GOT3 (cell line): ENCODE results near the gene FBXW8.
"Not testable (repeated sequence)": the region's sequence is repeated elsewhere in the genome, so short reads cannot be mapped to it uniquely, and the experiment has no call there.

Experiments used
- DNase-seq: peaks from one replicate; lab custom pipeline; 2025; ENCODE audit warnings: mixed read lengths; lab: John Stamatoyannopoulos, UW

FBXW8 gene

DNA sequence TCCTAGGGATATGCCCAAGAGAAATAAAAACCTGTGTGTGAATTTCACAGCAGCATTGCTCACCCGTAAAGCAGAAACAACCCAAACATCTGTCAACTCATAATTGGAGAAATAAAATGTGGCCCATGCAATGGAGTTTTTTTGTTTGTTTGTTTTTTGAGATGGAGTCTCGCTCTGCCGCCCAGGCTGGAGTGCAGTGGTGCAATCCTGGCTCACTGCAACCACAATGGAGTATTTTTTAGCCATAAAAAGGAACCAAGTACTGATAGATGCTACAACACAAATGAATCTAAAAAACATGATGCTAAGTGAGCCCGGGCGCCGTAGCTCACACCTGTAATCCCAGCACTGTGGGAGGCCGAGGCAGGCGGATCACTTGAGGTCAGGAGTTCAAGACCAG is 146.9 kb downstream of the FBXW8 start:
- DNase-seq: not testable (repeated sequence)

- no peak for DNase-seq
Measured at GRCh38 chr12:117058442-117059072, 147.8 kb downstream of the FBXW8 start.

GRCh38 chr12:117059156-117059555 is 148.4 kb downstream of the FBXW8 start:
- DNase-seq: no peak

GRCh38 chr12:117060246-117060928 is 149.6 kb downstream of the FBXW8 start:
- DNase-seq: no peak

DNA sequence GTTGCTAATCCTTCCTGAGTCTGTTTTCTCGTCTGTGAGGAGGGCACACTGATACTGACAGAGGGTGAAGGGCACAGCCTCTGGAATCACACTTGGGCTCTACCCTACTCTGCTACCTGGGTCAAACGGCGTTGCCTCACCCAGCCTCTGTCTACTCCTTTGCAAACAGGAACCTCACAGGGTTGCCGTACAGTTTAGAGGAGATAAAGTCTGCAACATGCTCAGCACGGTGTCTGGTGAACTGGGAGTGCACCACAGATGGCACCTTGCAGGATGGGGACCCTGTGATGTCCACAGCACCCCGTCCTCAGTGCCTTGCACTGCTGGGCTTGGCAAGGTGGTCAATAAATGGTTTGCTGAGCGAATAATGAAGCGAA is 150.2 kb downstream of the FBXW8 start:
- no peak for DNase-seq

GRCh38 chr12:117061555-117062079 is 150.9 kb downstream of the FBXW8 start:
- DNase-seq: no peak

DNA sequence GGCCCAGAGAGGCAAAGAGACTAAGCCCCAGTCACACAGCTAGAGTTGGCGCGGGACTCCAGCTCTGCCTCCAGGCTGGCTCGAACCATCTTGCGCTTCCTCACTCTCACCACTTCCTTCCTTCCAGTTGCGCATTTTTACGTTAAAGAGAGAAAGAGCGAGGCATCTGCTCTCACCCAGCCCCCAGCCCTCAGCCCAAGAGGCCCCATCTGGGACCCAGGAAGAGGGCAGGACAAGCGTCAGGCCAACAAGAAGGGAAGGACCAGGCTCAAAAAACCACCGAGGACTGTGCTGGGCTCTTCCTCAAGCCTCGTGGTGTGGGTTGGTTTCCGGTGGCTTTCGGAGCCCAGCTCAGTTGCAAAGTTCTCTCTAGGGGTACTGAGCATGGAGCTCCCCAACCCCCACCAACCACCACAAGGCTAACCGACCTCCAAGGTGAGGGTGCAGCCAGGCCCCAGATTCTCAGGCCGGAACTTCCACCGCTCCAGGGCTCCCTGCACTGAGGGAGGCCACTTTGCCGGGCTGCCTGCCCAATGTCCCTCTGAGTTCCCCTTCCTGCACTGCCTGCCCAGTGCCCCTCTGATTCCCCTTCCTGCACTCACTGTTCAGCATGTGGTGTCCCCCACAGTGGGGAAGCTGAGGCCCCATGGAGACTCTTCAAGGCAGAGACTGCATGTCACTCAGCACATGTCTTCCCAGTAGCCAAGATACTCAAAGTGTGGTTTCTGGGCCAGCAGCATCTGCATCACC is 152.6 kb downstream of the FBXW8 start:
- no peak for DNase-seq

DNA sequence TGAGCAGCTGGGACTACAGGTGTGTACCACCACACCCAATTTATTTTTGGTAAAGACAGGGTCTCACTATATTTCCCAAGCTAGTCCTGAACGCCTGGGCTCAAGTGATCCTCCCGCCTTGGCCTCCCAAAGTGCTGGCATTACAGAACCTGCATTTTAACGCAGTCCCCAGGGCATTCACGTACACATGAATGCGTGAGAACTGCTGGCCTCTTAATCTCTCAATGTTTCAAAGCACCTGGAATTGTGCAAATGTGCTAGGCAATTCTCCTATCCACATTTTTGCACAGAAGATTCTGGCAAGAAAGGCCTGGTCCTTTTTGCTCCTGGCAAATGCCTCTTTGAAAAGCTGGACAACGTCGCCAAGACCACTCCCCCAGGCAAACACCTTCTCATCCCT is 153.3 kb downstream of the FBXW8 start:
- no peak for DNase-seq

DNA sequence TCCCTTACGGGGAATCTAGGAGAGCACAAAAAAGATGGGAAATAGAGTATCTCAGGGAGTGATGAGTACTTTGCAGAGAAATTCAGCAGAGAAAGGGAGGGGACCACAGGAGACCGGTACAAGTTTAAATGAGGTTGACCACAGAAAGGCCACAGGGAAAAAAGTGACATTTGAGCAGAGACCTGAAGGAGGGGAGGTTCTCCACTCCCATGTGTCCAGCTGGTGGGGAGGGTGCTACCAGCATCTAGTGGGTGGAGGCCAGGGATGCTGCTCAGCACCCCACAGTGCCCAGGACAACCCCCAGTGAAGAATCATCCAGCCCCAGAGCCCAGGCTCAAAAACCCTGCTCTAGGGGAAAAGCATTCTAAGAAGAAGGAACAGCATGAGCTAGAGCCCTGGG is 153.8 kb downstream of the FBXW8 start:
- no peak for DNase-seq

GRCh38 chr12:117067016-117067415 is 156.3 kb downstream of the FBXW8 start:
- no peak for DNase-seq

- DNase-seq: no peak
Measured at GRCh38 chr12:117067638-117068037, 156.9 kb downstream of the FBXW8 start.

DNA sequence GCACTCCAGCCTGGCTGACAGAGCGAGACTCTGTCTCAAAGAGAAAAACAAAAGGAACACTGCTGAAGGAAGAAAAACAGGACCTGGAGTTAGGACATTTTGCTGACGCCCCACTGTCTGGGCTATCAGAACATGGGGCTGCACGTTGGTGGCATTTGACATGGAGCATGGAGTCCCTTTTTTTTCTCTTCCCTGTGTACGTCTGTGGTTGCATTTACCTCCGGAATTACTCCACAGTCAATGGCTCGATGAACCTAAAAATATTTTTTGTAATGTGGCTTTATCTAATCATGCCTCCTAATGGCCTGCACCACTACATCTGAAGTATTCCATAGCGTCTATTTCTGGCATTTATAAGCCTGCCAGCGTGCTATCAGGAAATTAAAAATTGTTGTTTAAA is 157.7 kb downstream of the FBXW8 start:
- DNase-seq: no peak

GRCh38 chr12:117069101-117069797 is 158.5 kb downstream of the FBXW8 start:
- DNase-seq: no peak

DNA sequence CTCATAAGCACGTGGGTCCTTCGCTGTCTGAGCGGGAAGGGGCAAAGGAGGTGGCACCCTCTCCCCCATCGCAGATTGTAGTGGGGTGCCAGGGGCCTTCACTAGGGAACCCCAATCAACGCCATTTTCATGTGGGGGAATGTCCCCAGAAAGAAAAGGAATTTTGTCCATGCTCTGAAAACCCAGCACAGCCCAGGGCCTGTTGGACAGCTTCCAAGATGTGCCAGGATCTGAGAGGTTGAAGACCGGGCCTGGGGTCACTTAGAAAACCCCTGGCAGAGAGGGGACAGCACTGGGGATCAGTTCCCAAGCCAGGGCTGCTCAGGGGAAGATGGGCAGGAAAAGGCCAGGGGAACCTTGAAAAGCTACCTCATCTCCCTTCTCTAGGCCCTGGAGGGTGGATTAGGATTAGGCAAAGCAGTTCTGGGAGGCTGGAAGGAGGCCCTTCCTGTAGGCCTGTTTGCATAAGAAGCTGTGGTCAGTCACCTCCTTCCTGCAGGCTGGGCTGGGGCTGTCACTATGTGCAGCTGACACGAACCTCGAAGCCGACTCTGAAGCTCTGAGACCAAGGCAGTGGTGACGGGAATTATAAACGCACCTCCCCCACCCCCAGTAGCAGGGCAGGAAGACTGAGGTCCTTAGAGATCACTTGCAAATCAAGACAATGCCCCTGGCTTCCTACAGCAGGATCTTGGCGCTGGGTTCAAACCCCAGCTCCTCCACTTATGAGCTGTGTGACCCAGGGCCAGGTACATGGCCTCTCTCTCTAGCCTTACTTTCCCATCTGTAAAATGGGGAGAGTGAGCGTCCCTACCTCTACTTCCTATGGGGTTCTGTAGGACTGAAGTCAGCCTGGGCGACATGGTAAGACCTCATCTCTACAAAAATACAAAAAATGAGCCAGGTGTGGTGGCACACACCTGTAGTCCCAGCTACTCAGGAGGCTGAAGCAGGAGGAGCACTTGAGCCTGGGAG is 159.5 kb downstream of the FBXW8 start:
- no peak for DNase-seq

- no peak for DNase-seq
Measured at GRCh38 chr12:117071009-117071408, 160.3 kb downstream of the FBXW8 start.

- DNase-seq: no peak
Measured at GRCh38 chr12:117072106-117072505, 161.4 kb downstream of the FBXW8 start.

DNA sequence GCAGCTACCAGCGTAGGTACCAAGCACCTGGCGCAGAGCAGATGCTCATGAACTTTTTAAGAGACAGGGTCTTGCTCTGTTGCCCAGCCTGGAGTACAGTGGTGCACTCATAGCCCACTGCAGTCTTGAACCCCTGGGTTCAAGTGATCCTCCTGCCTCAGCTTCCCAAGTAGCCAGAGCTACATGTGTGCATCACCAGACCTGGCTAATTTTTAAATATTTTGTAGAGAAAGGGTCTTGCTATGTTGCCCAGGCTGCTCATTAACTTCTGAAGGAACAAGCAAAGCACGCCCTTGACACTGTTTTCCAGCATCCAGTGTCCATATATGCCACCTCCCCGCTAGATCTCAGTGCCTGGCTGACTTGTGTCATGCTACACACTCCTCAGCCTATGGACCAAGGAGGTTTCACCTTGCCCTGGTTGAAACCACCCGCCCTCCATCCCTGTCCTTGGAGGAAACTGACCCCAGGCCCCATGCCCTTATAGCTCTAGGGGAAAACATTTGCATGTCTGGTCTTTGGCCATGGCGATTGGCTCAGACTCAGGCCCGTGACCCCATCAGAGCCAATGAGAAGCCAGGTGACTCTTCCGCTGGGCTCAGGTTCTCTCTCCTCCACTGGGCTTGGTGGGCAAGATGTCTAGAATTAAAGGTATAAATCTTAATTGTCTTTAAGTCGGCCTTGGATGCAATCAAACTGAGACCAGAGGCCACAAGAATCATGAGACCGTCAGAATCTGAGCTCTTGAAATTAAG is 162.2 kb downstream of the FBXW8 start:
- DNase-seq: no peak

DNA sequence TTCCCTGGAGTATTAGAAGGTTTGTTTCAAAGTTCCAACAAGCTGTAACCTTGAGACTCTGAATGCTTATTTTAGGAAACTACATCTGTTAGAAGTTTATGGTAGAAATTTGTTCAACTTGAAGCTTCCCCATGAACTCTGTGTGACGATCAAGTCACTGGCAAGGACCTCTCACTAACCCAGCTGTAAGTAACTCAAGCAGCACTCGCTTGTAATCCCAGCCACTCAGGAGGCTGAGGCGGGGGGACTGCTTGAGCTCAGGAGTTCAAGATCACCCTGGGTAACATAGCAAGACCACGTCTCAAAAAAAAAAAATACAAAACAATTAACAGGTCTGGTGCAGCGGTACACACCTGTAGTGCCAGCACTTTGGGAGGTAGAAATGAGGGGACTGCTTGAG is 162.9 kb downstream of the FBXW8 start:
- DNase-seq: no peak

- no peak for DNase-seq
Measured at GRCh38 chr12:117076410-117077372, 165.9 kb downstream of the FBXW8 start.
